ES-I3 (cell line): ENCODE measurements around the gene PPP1R1B.
"Not testable (repeated sequence)": the region's sequence is repeated elsewhere in the genome, so short reads cannot be mapped to it uniquely, and the experiment has no call there.

Experiments
- H3K36me3 ChIP-seq: 2 replicates; pipeline ENCODE4 v1.6.1; 2013; ENCODE audit warnings: mild to moderate bottlenecking, low read length, control low read depth, moderate library complexity; ENCODE audit not compliant: insufficient read depth
- H3K4me1 ChIP-seq: 2 replicates; pipeline ENCODE4 v1.6.1; 2013; ENCODE audit warnings: mild to moderate bottlenecking, control low read depth, low read length; ENCODE audit not compliant: insufficient read depth
- H3K9ac ChIP-seq: 2 replicates; pipeline ENCODE4 v1.6.1; 2013; ENCODE audit warnings: low read depth, mild to moderate bottlenecking, low read length, moderate library complexity
- H3K9me3 ChIP-seq: 2 replicates; pipeline ENCODE4 v1.6.1; 2013; ENCODE audit warnings: mild to moderate bottlenecking, low read length, moderate library complexity; ENCODE audit not compliant: control insufficient read depth, insufficient read depth

Gene PPP1R1B

DNA sequence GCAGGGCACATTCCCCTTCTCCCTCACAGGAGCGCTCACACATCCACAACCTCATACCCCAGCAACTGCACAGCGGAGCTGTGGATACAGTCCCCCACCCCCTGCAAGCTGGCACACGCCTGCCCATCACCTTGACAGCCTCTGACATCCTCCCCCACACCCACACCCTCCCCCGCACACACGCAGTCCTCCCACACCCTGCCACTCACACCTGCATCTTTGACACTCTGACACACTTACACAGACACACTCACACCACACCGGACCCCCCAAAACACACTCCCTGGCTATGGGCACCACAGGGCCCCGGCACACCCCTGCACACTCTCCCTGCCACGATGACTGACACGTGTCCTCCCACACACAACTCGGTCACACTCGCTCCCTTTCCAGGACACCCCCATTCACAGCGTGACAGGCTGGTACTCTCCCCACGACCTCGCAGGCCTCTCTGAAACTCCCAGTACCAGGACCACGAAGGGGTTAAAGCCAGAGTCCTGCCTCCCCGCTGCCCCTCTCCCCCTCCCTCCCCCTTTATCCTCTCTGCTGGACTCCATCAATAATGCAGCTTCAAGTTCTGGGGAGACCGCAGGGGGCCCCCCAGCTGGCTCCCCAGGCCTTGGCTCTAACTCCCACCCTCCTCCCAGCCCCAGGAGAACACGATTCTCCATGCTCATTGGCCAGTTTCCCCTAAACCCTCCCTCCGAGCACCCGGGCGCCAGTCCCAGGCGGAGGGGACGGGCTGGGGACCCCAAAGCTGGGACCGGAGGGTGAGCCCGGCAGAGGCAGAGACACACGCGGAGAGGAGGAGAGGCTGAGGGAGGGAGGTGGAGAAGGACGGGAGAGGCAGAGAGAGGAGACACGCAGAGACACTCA is at the start of gene PPP1R1B:
PPP1R1B (plus strand) TSS at position 782 of the 876 bp plus-strand sequence. CDS start 441 bp downstream, outside the sequence.
- Histone ChIP-seq H3K4me1 (peaks cover 28% of the 10 kb centered on the region), H3K36me3 (no peaks in the 10 kb centered on the region), H3K9ac (peak within 1 kb of the TSS; percentile 69; the same call in 1 of the 2 replicates), H3K9me3 (no peaks in the 10 kb centered on the region)

- Histone ChIP-seq H3K9ac (no peak overlapping the region), H3K9me3 (no peaks in the 10 kb centered on the region)
Observed at GRCh38 chr17:39578272-39578671, 48.5 kb upstream of the PPP1R1B start.

DNA sequence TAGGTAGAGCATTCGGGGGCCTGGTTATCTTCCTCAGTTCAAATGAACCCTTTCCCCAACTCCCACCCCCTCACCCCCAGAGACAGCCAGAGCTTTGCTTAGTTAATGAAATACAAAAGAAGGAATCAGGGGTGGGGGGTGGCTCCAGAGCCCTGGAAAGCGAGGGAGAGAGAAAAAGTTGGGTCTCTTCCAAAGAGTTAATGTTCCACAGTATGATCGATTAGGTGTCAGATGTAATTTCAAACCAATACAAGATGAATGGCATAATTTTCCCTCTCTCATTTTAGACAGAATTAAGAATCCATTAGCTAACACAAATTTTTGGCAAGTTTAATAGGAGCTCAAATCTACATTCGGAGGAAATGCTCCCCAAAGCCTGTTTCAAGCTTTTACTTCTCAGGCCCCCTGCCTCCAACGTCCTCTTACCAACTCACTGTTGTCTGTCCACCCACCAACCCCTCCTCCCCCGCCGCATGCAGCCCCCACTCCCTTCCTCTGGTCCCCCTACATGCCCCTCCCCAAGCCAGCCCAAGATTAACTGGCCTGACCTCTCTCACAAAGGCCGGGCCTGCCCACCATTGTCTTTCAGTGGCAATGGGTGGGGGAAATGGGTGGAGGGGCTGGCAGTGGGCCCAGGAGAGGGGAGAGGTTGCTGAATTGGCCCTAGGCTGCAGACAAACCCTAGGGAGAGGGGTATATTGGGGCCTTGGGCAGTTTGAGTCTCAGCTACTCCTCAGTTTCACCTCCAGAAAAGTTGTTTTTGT is 47.3 kb upstream of the PPP1R1B start:
- Histone ChIP-seq H3K36me3 (no peaks in the 10 kb centered on the region), H3K9me3 (no peaks in the 10 kb centered on the region), H3K9ac (no peak overlapping the region), H3K4me1 (peaks cover 23% of the 10 kb centered on the region)

More at GRCh38 chr17:39578272-39578671, 48.5 kb upstream of the PPP1R1B start:
- Histone ChIP-seq H3K36me3 (no peaks in the 10 kb centered on the region), H3K4me1 (peaks cover 23% of the 10 kb centered on the region)

DNA sequence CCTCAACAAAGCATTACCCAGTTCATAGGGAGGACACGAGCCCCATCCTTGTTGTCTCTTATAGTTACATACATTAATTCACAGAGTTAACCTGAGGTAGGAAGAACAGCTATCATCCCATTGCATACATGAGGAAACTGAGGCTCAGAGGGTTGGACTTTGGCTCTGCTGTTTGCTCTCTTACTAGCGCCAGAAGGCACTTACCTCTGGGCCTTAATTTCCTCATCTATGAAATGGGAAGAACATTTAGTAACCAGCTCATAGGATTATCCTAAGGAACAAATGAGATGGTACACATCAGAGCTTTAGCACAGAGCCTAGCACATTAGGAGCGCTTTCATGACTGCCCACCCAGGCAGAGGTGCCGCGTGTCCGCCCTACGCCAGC is 46.7 kb upstream of the PPP1R1B start:
- no peaks in the 10 kb centered on the region for H3K9me3 ChIP-seq

GRCh38 chr17:39581071-39581758 is 45.5 kb upstream of the PPP1R1B start:
- no peaks in the 10 kb centered on the region for H3K9me3 ChIP-seq
- peaks cover 23% of the 10 kb centered on the region for H3K4me1 ChIP-seq
- no peaks in the 10 kb centered on the region for H3K36me3 ChIP-seq
- H3K9ac ChIP-seq = no peak overlapping the region

More for the DNA sequence above, 46.7 kb upstream of the PPP1R1B start:
- Histone ChIP-seq H3K4me1 (peaks cover 23% of the 10 kb centered on the region), H3K36me3 (no peaks in the 10 kb centered on the region), H3K9ac (no peak overlapping the region)

DNA sequence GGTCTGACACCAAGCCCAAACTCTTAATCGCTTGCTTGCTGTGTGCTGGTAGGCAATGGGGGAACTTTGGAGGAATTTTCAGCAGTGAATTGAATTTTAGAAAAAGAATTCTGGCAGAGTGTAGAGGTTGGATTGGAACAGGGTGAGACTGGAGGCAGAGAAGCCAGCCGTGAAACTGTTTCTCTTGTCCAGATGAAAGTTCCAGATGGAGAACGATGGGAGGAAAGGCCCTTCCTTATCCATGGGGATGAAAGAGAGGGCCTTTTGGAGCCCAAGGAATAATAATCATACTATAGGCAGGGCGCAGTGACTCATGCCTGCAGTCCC is 45.0 kb upstream of the PPP1R1B start:
- no peaks in the 10 kb centered on the region for H3K36me3 ChIP-seq
- no peaks in the 10 kb centered on the region for H3K9me3 ChIP-seq
- H3K4me1 ChIP-seq = peaks cover 23% of the 10 kb centered on the region
- H3K9ac ChIP-seq = no peak overlapping the region

- H3K9me3 ChIP-seq = no peaks in the 10 kb centered on the region
- H3K36me3 ChIP-seq = no peaks in the 10 kb centered on the region
- peaks cover 23% of the 10 kb centered on the region for H3K4me1 ChIP-seq
- no peak overlapping the region for H3K9ac ChIP-seq
Observed at GRCh38 chr17:39582658-39583057, 44.1 kb upstream of the PPP1R1B start.

DNA sequence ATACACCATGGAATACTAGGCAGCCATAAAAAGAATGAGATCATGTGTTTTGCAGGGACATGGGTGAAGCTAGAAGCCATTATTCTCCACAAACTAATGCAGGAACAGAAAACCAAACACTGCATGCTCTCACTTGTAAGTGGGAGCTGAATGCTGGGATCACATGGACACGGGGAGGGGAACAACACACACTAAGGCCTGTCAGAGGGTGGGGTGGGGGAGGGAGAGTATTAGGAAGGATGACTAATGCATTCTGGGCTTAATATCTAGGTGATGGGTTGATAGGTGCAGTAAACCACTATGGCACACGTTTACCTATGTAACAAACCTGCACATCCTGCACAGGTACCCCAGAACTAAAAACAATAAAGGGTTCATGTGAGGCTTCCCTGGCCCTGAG is 36.6 kb upstream of the PPP1R1B start:
- not testable (repeated sequence) for H3K9ac ChIP-seq, H3K36me3 ChIP-seq, H3K9me3 ChIP-seq, H3K4me1 ChIP-seq

DNA sequence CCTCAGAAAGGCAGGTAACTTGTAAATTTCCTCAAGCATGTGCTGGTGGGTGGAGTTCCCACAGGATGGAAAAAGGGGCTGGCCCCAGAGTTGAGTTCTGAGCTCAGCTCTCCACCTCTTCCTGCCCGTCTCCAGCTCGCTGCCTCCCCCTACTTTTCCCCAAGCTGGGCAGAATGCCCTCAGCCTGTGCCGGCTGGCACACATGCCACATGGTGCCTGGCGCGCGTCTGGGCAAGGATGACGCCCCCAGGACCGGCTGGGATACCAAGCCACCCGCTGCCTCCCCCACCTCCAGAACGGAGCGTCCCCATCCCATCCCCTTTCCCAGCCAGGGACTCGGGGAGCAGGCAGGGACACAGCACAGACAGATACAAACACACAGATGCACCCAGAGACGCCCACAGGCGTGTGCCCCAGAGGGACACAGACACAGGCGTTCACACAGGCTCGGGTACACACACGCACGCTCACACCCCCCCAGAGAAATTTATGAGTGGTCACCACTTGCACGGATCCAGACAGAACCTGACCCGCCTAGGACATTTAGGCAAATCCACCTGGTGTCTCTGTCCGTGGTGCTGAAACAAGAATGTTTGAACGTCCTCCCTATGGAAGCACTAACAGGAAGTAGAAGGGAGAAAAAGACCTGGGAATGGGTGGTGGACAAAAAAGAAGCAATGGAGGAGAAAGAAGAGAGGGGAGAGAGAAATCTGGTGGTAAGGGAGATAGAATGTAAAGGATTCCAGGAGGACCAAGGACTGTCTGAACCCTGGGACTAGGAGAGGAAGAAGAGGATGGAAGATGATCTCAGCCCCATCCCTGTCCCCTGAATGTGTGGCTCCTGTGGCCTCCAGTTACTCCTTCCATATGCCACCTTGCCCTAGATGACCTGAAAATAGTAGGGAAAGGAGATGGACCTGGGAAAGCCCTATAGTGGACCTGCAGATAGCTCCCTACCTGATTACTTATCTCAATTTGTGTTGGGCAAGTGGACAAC is 34.5 kb upstream of the PPP1R1B start:
- Histone ChIP-seq H3K9me3 (no peaks in the 10 kb centered on the region), H3K4me1 (peaks cover 4% of the 10 kb centered on the region; the same call in 1 of the 2 replicates), H3K9ac (no peak overlapping the region), H3K36me3 (no peaks in the 10 kb centered on the region)

DNA sequence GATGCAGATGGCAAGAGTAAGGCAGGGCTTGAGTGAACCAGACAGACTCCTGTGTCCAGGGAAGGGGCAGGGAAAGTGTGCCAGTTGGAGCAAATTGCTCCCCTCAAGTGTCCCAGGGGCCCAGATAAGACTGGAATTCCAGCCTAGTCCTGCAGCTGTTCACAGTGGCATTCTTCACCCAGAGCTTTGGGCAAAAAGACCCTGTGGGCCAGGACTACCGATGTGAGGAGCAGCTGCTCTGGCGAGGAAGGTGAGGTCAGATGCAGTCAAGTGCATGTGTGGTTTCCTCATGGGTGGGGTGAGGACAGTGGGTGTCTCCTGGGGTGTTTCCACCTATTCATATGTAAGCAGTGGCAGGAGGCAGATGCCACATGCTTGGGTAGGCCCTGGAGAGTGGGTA is 33.4 kb upstream of the PPP1R1B start:
- Histone ChIP-seq H3K9ac (no peak overlapping the region), H3K36me3 (no peaks in the 10 kb centered on the region), H3K9me3 (no peaks in the 10 kb centered on the region), H3K4me1 (peaks cover 4% of the 10 kb centered on the region; the same call in 1 of the 2 replicates)

GRCh38 chr17:39595294-39595693 is 31.5 kb upstream of the PPP1R1B start:
- Histone ChIP-seq H3K9ac (no peak overlapping the region), H3K9me3 (no peaks in the 10 kb centered on the region), H3K36me3 (no peaks in the 10 kb centered on the region), H3K4me1 (peaks cover 4% of the 10 kb centered on the region; the same call in 1 of the 2 replicates)

DNA sequence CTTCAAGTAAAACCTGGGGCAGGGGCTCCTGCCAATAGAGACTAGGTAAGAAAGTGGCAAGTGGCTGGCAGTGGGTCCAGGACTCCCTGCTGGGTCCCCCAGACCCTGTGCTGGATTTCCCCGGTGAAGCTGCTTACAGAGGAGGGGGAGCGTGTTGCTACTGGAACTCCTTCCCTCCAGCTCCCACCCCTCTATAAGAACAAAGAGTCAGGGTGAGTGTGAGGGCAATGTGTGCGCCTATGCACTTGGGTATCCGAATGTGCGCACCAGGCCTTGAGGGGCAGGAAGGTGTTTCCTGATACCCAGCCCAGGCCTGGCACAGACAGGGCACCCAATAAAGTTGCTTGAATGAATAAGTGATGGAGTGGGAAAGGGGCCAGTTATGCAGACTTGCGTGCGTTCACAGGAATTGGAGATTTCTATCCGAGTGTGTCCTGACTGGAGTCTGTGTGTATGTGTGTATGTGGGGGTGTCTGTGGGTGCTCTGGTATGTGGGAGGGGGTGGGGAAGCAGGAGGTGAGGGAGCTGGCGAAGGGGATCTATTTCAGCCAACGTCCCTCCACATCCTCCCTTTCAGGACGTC is 30.7 kb upstream of the PPP1R1B start:
- no peaks in the 10 kb centered on the region for H3K9me3 ChIP-seq
- H3K36me3 ChIP-seq = no peaks in the 10 kb centered on the region
- H3K9ac ChIP-seq = no peak overlapping the region
- peaks cover 8% of the 10 kb centered on the region; the same call in 1 of the 2 replicates for H3K4me1 ChIP-seq

GRCh38 chr17:39596543-39597267 is 30.0 kb upstream of the PPP1R1B start:
- Histone ChIP-seq H3K36me3 (no peaks in the 10 kb centered on the region), H3K9me3 (no peaks in the 10 kb centered on the region), H3K4me1 (peaks cover 7% of the 10 kb centered on the region; the same call in 1 of the 2 replicates), H3K9ac (no peak overlapping the region)
